NCI-H2029 (cell line): Measurements from ENCODE around the gene CHD1L.
"Not testable (repeated sequence)": the region's sequence is repeated elsewhere in the genome, so short reads cannot be mapped to it uniquely, and the experiment has no call there.

ENCODE experiments used
- DNase-seq: peaks from one replicate; lab custom pipeline; 2025; lab: John Stamatoyannopoulos, UW

The CHD1L gene

DNA sequence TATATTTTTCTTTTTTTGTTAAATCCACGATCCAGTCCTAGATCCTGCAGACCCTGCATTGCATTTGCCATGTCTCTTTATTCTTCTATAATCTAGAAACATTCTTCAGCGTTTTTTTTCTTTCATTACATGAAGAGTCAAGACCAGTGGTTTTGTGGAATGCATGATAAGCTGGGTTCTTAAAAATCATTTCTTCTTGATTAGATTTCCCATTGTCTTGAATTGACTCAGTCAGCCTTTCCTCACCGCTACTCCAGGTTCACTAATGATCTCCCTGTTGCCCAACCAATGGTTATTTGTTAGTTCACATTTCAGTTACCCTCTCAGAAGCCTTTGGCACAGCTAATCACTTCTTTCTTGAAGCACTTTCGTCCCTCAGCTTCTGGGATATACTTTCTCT, 25.2 kb downstream of the CHD1L start:
- DNase-seq, result no peak

DNA sequence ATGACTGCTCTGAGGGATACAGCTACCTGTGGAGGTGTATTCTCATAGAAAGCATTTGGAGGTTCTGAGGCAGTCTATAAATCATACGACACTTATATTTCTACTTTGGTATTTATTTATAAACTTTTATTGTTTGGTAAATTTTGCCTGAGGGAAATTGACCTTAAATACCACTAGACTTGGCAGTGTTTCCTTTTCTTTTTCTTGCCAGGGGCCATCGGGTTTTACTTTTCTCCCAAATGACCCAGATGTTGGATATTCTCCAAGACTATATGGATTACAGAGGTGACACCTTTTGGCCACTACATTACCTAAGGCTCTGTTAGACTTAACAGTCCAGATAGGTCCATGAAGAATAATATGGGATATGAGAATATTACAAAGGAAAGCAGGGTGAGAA, 28.2 kb downstream of the CHD1L start:
- DNase-seq, result no peak

DNA sequence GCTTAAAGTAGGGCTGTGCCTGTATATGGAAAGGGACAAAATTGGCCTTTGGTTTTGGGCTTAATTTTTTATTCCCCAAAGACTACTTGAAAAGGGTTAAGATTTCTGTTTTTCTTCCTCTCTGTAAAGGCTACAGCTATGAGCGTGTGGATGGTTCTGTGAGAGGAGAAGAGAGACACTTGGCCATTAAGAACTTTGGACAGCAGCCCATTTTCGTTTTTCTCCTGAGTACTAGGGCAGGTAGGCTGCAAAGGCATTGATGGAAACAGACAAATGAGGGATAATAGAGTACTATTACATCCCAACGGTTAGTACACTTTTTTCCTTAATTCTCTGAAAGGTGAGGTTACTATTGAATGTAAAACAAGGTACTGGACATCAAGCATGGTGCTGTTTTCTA, 29.6 kb downstream of the CHD1L start:
- peak; percentile 2 for DNase-seq

GRCh38 chr1:147273409-147274336, 31.2 kb downstream of the CHD1L start:
- DNase-seq, result peak; percentile 24

DNA sequence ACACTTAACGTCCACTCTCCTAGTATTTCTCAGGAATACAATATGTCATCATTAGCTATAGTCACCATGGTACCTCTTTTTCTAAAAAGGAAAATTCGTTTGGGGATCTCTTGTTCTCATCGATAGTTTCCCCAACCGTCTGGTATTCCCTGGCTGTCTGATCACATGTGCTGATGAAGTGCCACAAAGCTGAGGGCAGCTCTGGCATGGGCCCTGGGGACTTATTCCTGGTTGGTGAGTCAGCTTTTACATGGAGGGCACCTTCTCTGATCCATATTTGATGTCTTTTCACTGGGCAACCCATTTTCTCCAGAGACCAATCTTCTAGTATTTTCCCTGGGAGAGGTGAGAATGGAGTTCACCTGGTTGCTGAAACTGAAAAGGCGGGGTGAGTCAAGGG, 39.5 kb downstream of the CHD1L start:
- DNase-seq, result no peak

- DNase-seq, result no peak
These were observed 40.5 kb downstream of the CHD1L start for GRCh38 chr1:147283011-147283410.

DNA sequence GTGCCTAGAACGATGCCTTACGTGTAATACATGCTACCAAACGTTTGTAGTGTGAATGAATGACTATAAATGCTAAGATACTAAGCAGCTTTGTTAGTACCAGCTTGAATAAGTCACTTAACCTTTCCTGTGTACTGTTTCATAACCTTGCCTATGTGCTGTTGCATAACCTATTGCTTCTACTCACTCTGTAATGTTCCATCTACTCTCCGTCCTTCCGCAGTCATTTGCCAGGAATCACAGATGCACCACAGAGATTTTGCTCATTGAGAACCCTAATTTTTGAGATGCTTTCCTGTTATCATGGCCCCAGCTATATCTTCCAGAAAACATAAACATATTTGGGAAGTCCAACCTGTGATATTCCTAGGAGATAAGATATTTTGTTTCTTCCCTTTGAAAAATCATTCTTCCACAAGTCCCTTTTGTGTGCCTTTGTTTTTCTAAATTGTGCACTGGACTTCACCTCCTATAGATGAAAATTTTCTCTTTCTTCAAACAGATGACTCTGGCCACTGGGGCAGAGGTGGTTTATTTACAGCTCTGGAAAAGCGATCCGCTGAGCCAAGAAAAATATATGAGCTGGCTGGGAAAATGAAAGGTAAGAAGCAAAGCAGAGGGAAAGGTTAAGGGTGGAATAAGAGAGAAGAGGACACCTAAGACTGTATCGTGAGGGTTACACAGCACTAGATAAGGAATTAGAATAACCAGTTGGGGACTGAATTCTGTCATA, 44.8 kb downstream of the CHD1L start:
- no peak for DNase-seq

GRCh38 chr1:147292012-147292411, 49.5 kb downstream of the CHD1L start:
- no peak for DNase-seq

DNA sequence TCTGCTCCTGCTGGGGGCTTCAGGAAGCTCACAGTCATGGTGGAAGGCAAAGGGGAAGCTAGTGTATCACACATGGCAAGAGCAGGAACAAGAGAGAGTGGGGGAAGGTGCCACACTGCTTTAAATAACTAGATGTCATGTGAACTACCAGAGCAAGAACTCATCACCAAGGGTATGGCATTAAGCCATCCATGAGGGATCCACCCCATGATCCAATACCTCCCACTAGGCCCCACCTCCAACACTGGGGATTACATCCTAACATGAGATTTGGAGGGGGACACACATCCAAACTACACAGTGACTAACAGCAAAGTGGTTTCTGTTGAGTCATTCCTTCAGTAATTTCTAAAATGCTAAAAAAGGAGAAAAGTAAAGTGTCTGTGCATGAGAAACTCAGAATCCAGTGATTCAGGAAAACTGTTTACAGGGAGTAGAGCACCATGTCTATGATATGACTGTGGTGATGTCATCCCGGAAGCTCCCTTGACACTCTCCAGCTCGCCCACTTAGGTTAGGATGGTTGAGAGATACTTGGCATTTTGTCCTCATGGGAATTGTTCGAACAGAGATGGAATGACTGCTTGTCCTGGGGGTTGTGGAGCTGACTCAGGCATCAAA, 50.3 kb downstream of the CHD1L start:
- DNase-seq, result no peak

DNA sequence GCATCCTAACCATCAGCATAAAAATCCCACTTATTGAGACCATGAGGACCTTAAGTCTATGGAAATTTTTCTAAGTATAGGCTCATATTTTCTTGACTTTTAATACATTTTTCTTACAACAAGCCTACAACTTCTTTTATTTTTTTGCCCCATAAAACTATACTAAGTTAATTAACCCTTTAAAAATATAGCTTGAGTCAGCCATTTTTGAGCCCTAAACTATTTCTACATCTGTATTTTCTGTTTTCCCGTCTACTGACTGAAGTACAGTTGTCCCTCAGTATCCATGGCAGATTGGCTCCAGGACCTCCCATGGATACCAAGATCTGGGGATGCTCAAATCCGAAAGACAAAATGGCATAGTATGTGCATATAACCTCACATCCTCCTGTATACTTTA, 55.0 kb downstream of the CHD1L start:
- DNase-seq, result no peak

GRCh38 chr1:147305803-147306202, 63.3 kb downstream of the CHD1L start:
- not testable (repeated sequence) for DNase-seq

- no peak for DNase-seq
These were observed 74.5 kb downstream of the CHD1L start for GRCh38 chr1:147316968-147317367.

DNA sequence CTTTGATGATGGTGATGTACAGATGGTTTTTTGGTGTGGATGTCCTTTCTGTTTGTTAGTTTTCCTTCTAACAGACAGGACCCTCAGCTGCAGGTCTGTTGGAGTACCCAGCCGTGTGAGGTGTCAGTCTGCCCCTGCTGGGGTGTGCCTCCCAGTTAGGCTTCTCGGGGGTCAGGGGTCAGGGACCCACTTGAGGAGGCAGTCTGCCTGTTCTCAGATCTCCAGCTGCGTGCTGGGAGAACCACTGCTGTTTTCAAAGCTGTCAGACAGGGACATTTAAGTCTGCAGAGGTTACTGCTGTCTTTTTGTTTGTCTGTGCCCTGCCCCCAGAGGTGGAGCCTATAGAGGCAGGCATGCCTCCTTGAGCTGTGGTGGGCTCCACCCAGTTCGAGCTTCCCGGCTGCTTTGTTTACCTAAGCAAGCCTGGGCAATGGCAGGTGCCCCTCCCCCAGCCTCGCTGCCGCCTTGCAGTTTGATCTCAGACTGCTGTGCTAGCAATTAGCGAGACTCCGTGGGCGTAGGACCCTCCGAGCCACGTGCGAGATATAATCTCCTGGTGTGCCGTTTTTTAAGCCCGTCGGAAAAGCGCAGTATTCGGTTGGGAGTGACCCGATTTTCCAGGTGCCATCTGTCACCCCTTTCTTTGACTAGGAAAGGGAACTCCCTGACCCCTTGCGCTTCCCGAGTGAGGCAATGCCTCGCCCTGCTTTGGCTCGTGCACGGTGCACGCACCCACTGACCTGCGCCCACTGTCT, 84.6 kb downstream of the CHD1L start:
- DNase-seq, result not testable (repeated sequence)

GRCh38 chr1:147334292-147334691, 91.8 kb downstream of the CHD1L start:
- no peak for DNase-seq

DNA sequence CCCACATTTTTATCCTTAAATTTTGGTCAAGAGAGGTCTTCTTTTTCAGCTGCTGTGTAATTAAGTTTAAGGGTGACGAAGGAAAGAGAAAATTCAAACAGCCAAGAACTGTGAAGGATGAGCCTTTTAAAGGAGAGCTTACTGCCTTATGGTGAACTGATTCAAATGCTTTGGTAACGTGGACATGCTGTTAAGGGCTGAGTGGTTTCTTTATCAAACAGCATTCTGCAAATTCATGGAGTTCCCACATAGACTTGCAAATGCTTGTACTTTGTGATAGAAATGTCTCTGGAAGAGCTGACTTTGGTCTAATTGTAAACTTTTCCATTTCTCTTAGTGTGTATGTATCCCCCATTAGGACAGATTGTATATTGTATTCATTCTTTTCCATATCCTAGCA, 93.8 kb downstream of the CHD1L start:
- no peak for DNase-seq

DNA sequence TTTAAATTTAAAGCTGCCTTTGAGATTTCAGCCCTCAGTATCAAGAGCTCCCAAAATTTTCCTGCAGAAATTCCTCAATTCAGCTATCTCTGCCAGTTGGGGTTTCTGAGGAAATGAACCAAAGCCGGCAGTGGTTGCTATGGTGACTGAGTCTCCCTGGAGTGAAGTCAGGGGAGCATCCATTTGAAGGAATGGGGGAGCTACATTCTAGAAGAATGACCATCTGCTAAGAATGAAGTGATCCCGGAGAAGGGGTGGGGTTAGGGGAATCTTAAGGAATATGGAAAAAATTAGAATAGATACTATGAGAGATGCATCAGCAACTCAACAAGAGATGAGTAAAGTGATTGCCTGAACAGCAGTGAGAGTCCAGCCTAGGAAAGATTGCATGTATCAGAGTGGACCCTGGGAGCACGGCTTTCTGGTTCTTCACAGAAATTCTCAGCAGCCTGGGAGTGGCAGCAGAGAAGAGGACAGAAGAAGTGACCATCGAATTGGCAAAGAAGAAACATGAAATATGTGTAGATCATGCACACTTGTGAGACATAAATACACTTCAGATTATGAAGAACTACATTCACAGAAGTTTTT, 94.7 kb downstream of the CHD1L start:
- DNase-seq, result no peak

- no peak for DNase-seq
These were observed 96.1 kb downstream of the CHD1L start for GRCh38 chr1:147338571-147338970.

- DNase-seq, result no peak
These were observed 98.8 kb downstream of the CHD1L start for GRCh38 chr1:147341246-147341645.
